Tibial nerve (tissue), 4 donors: ENCODE measurements around the gene GPAT2.

Experiments used
- CTCF ChIP-seq, 5 experiments: fragments of 200-600 bp in 3 of 5; fragments of 450-650 bp in 2 of 5; sonication (generic) in 3 of 5; IDR thresholded peaks; one replicate each; pipeline ENCODE4 v1.5.1; 2016 to 2019; ENCODE audit warnings: antibody characterized with exemption in 5 of 5, mild to moderate bottlenecking in 3 of 5, moderate library complexity in 2 of 5
- EP300 ChIP-seq, 2 donors: sonication (generic); formaldehyde crosslinking; IDR thresholded peaks; one replicate each; pipeline ENCODE4 v1.6.1; 2017; ENCODE audit warnings: antibody characterized with exemption in 2 of 2, mild to moderate bottlenecking in 1 of 2
- POLR2A ChIP-seq, 2 donors: fragments of 450-650 bp; IDR thresholded peaks; one replicate each; pipeline ENCODE4 v1.6.1; 2017; ENCODE audit warnings: antibody characterized with exemption in 2 of 2, mild to moderate bottlenecking in 2 of 2, moderate library complexity in 2 of 2

GRCh38 chr2:96072746-96073145 lies 38.0 kb upstream of the GPAT2 start:
- TF ChIP-seq POLR2A (IDR thresholded peaks at IDR 0.05): no peak
- no peak for TF ChIP-seq CTCF (IDR thresholded peaks at IDR 0.05)
- no peak for TF ChIP-seq EP300 (IDR thresholded peaks at IDR 0.05)
